Glutamatergic neuron (in vitro differentiated cells): ENCODE results near the gene PRKG1. TPM values are rescaled to one million over a fixed set of nuclear protein-coding genes. Genes with fewer than 3 reads are reported as not detected.

ENCODE experiments used
- DNase-seq: peaks from one replicate; pipeline ENCODE4 v3.0.0; 2022
- H3K27ac Mint-ChIP-seq: one replicate; pipeline ENCODE4 v1.8.0; 2020; ENCODE audit warnings: mild to moderate bottlenecking, mixed read lengths, inconsistent platforms; ENCODE audit not compliant: unreplicated experiment
- H3K27me3 Mint-ChIP-seq: one replicate; pipeline ENCODE4 v1.8.0; 2020; ENCODE audit warnings: mild to moderate bottlenecking, moderate library complexity, mixed read lengths, inconsistent platforms; ENCODE audit not compliant: unreplicated experiment
- H3K36me3 Mint-ChIP-seq: one replicate; pipeline ENCODE4 v1.8.0; 2020; ENCODE audit warnings: mild to moderate bottlenecking, mixed read lengths, inconsistent platforms; ENCODE audit not compliant: unreplicated experiment
- H3K4me1 Mint-ChIP-seq: one replicate; pipeline ENCODE4 v1.8.0; 2020; ENCODE audit warnings: mild to moderate bottlenecking, low read depth, mixed read lengths, inconsistent platforms; ENCODE audit not compliant: unreplicated experiment
- H3K4me3 Mint-ChIP-seq: one replicate; pipeline ENCODE4 v1.8.0; 2020; ENCODE audit warnings: mild to moderate bottlenecking, mixed read lengths, inconsistent platforms; ENCODE audit not compliant: unreplicated experiment
- H3K9me3 Mint-ChIP-seq: one replicate; pipeline ENCODE4 v1.8.0; 2020; ENCODE audit warnings: mild to moderate bottlenecking, moderate library complexity, mixed read lengths, inconsistent platforms; ENCODE audit not compliant: unreplicated experiment
- CTCF ChIP-seq: fragments of 200-600 bp; sonication (generic); IDR thresholded peaks from one replicate; pipeline ENCODE4 v1.5.0; 2021; ENCODE audit not compliant: partially characterized antibody, unreplicated experiment
- total RNA-seq: library from RNA; stranded (reverse); fragmentation: NEBNext Ultra II Directional; extraction: Animal tissue kit (Norgen Biotek cat#: 25700); gene quantifications from one replicate; pipeline ENCODE4 v1.2.1, GENCODE V29; 2021; ENCODE audit not compliant: unreplicated experiment

The PRKG1 gene
- total RNA-seq, 1 donor from 2014 or later, result 52.7 TPM

- TF ChIP-seq CTCF, result no peak
- H3K27me3 Mint-ChIP-seq, result no peaks in the 10 kb centered on the region
Measured at GRCh38 chr10:51666456-51666855, 592.2 kb downstream of the PRKG1 start.

GRCh38 chr10:51667678-51668335, 593.5 kb downstream of the PRKG1 start:
- H3K9me3 Mint-ChIP-seq, result peaks cover 4% of the 10 kb centered on the region
- H3K27ac Mint-ChIP-seq, result no peak overlapping the region
- peaks cover 10% of the 10 kb centered on the region for H3K36me3 Mint-ChIP-seq
- H3K4me3 Mint-ChIP-seq, result no peak overlapping the region
- DNase-seq, result no peak
- H3K4me1 Mint-ChIP-seq, result no peaks in the 10 kb centered on the region
- no peaks in the 10 kb centered on the region for H3K27me3 Mint-ChIP-seq
- no peak for TF ChIP-seq CTCF

More at GRCh38 chr10:51666456-51666855, 592.2 kb downstream of the PRKG1 start:
- DNase-seq, result no peak
- Mint-ChIP-seq H3K9me3 (peaks cover 3% of the 10 kb centered on the region), H3K27ac (no peak overlapping the region), H3K4me3 (no peak overlapping the region), H3K36me3 (no peaks in the 10 kb centered on the region), H3K4me1 (no peaks in the 10 kb centered on the region)

GRCh38 chr10:51668336-51668689, 594.0 kb downstream of the PRKG1 start:
- H3K9me3 Mint-ChIP-seq, result peaks cover 4% of the 10 kb centered on the region
- peaks cover 10% of the 10 kb centered on the region for H3K36me3 Mint-ChIP-seq
- no peak overlapping the region for H3K4me3 Mint-ChIP-seq
- no peaks in the 10 kb centered on the region for H3K4me1 Mint-ChIP-seq
- no peak for DNase-seq
- no peaks in the 10 kb centered on the region for H3K27me3 Mint-ChIP-seq
- TF ChIP-seq CTCF, result no peak
- no peak overlapping the region for H3K27ac Mint-ChIP-seq

- H3K36me3 Mint-ChIP-seq, result peaks cover 10% of the 10 kb centered on the region
- DNase-seq, result no peak
- no peaks in the 10 kb centered on the region for H3K4me1 Mint-ChIP-seq
- H3K27me3 Mint-ChIP-seq, result no peaks in the 10 kb centered on the region
- H3K9me3 Mint-ChIP-seq, result peaks cover 4% of the 10 kb centered on the region
- no peak overlapping the region for H3K4me3 Mint-ChIP-seq
- TF ChIP-seq CTCF, result no peak
- H3K27ac Mint-ChIP-seq, result no peak overlapping the region
Measured at GRCh38 chr10:51669041-51669440, 594.8 kb downstream of the PRKG1 start.

GRCh38 chr10:51672039-51672535, 597.8 kb downstream of the PRKG1 start:
- Mint-ChIP-seq H3K36me3 (peaks cover 10% of the 10 kb centered on the region), H3K4me3 (no peak overlapping the region), H3K27me3 (no peaks in the 10 kb centered on the region), H3K4me1 (no peaks in the 10 kb centered on the region), H3K27ac (no peak overlapping the region), H3K9me3 (peaks cover 3% of the 10 kb centered on the region)
- no peak for DNase-seq
- no peak for TF ChIP-seq CTCF
